ENCODE data around the gene NSMCE3.

NSMCE3 gene

DNA sequence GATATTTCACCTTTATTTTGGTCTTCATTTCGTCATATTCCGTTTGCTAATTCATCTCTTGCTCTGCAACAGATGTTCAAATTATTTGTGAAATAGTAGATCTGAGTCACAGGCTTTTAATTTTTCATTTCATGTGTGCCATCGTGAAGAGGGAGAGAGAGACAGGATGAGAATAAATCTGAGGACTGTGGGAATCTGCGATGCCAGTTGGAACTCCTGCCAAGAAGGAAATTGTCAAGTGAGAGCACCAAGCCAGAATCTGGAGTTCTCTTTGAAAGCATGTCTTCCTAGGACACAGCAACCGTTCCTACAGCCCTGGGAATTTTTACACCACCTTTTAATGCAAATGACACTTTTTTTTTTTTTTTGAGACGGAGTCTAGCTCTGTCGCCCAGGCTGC lies 48.8 kb downstream of the NSMCE3 start:
- DNase-seq (ENCODE audit: low read depth): no peak

DNA sequence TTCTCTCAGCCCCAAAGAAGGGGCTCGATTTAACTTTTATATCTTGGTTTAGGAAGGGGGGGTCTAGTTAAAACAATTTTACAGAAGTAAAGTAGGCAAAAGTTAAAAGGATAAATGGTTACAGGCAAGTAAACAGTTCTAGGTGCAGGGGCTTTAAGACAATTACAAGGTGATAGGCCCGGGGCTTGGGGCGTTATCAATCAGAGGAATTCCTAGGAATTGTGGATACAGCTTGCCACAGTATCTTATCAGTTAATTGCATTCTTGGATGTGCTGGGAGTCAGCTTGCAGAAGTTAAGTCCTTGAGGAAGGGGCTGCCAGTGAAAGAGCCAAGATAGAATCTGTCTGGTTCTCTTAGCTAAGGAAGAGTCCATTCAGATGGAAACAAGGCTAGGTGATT lies 52.7 kb downstream of the NSMCE3 start:
- no peak for DNase-seq (ENCODE audit: low read depth)

Measured in activated T-helper 9 cell treated with anti-CD3 and anti-CD28 coated beads, Interleukin-2, amount 50 U/mL, for 16 hours (primary cell).